ENCODE results near the gene CHCHD6. TPM values are rescaled to one million over a fixed set of nuclear protein-coding genes. Genes with fewer than 3 reads are reported as not detected.

CHCHD6 gene
- total RNA-seq, 1 donor from 2014 or later, result 12.6 TPM

- DNase-seq (ENCODE audit: low read depth), result no peak
Observed at GRCh38 chr3:127006781-127007436, 302.9 kb downstream of the CHCHD6 start.

- no peak for DNase-seq (ENCODE audit: low read depth)
Observed at GRCh38 chr3:127008236-127008635, 304.2 kb downstream of the CHCHD6 start.

- no peak for DNase-seq (ENCODE audit: low read depth)
Observed at GRCh38 chr3:127009531-127009930, 305.5 kb downstream of the CHCHD6 start.

Other genes starting within 250 kb of the CHCHD6 start
- gene ZXDC, start 228.3 kb upstream of the CHCHD6 start, total RNA-seq, result 15.5 and 29.5 TPM in 2 replicates
- not detected in 2 replicates for gene UROC1, start 186.5 kb upstream of the CHCHD6 start, total RNA-seq
- 0.10 TPM in 1 of 2 replicates, not detected in the other for gene CHST13, start 180.1 kb upstream of the CHCHD6 start, total RNA-seq
- gene C3orf22, start 145.3 kb upstream of the CHCHD6 start, total RNA-seq, result not detected in 2 replicates
- 9.5 and 11.5 TPM in 2 replicates for gene TXNRD3, start 49.1 kb upstream of the CHCHD6 start, total RNA-seq